NCI-H2227 (cell line): Measurements from ENCODE around the gene NOS1AP.
A peak's percentile ranks its signal among the peaks of the same experiment; 100 is the strongest.

Experiments used
- DNase-seq: peaks from one replicate; lab custom pipeline; 2025; ENCODE audit not compliant: unreplicated experiment; lab: John Stamatoyannopoulos, UW

The NOS1AP gene

DNA sequence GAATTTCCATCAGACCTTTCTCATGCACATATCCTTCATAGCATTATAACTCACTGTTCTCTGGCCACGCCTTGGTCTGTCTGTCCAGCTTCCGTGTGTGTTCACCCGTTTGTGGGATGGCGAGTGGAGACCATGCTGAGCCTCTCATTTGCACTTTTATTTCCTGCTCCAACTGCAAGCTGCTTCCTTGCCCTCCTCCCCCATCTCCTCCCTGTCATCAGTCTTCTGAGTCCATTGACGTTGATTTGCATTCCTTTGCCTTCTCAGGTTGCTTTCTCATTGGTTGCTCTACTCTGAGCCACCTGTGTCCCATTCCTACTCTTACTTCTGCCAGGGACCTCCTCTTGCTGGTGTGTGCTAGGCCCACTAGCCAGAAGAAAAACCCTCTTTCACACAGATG is 146.4 kb downstream of the NOS1AP start:
- DNase-seq = no peak

DNA sequence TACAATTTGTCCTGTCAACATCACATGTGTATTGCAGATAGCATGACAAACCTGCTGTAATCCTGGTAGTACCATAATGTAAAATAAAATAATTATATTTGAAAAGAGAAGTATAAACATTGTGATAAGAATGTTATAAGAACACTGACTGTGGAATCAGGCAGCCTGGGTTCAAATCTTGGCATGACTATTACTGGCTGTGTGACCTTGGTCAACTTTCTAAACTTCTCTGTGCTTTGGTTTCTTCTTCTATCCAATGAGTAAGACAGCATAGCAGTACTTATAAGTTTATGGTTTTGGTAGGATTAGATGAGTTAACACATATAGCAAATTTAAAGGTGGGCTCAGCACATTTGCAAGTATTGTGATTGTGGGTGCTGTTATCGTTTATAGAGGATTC is 147.1 kb downstream of the NOS1AP start:
- DNase-seq = no peak

DNA sequence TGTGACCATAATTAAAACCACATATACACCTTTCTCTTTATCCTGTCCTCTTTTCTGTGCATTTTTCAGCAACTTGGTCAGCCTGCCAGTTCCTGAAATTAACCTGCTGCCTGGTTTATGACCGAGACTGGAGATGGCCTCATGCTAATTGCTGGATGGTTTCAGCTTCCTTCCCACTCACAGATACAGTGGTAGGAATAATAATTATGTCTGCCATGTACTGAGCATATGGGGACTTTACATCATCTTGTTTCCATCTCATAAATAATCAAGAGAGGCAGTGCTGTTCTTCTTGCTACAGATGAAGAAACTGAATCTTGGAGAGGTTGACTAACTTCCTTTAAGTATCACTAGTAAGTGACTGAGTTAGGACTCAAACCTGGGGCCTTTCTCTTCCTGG is 148.2 kb downstream of the NOS1AP start:
- no peak for DNase-seq

DNA sequence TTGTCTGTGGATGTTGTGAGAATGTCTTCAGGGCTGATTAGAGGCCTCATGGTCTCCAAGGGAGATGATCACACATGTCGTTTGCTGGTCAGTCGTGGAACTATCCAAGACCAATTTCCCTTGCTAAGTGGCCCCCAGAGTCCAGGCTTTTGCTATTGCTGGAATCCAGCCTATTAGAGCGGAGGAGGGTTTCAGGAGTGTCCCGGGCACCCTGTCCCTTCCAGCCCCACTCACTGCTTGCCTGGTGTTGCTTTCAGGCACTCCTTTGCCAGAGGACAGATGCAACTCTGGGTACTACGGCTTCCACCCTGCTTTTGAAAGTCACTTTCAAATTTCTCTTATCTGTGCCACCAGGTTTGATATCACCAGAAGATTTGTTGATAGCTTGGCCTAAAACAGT is 149.1 kb downstream of the NOS1AP start:
- no peak for DNase-seq

DNA sequence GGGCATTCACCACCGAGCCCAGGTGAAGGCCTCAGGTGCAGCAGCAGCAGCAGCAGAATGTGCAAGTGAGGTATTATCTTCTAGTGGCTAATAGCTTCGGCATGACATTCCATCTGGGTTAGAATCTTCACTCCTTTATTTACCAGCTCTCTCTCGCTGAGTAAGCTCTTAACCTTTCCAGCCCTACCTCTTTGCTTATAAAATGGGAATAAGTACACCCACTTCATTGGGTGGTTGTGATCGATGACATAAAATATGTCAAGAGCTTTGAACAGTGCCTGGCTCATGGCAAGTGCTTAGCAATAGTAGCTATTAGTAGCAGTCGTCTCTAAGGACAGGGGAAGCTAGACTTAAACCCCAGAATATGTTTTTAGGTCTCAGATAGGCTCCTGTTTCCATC is 149.5 kb downstream of the NOS1AP start:
- peak; percentile 76 for DNase-seq

DNA sequence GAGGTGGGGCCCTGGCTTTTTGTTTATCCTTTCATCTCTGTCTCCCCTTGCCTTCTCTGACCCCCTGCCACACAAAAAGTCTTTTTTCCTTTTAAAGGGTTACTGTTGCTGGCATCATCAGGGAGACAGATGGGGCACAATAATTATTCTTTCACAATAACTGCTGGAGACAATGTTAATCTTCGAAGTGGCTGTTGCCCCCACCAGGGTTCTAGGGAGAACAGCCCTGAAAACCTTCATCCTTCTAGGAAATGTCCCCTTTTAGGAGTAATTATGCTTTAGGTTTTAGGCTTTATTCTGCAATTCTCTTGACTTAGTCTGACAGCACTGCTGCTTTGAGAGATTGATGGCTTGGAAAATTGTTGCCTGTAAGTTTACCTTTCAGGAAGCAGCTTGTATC is 150.0 kb downstream of the NOS1AP start:
- DNase-seq = peak; percentile 65

DNA sequence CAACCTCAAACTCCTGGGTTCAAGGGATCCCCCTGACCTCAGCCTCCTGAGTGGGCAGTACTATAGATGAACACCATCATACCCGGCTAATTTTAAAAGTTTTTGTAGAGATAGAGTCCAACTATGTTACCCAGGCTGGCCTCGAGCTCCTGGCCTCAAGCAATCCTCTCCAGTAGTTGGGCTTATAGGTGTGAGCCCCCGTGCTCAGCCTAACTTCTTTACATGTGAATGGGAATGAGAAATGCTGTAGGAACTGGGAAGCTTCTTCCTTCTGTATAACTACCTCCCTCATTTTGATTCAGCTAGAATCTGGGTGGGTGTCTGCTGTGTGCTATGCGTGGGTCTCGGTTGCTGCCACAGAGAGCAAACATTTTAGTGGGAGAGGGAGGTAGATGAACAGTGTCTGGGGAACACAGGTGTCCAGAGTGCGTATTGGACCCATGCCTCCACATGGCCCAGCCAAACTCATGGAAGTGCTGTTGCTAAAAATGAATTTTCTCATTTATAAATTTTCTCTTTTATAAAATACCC is 150.6 kb downstream of the NOS1AP start:
- DNase-seq = no peak

DNA sequence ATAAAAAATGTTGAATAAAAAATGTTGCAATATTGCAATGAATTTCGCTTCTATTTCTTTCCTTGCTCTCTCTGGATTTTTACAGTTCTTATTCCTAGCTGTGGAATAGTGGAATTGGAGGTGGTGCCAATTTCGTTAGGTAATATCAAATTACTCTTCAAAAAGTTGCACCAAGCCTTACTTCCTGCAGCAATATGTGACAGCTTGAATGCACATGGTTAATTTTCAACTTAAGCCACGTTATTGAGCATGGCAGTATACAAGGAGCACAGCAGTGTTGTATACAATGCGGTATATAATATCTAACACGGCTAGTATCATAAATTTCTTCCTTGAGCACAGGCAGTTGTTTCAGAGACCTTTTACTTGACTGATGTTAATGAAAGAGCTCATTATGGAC is 152.5 kb downstream of the NOS1AP start:
- DNase-seq = no peak

DNA sequence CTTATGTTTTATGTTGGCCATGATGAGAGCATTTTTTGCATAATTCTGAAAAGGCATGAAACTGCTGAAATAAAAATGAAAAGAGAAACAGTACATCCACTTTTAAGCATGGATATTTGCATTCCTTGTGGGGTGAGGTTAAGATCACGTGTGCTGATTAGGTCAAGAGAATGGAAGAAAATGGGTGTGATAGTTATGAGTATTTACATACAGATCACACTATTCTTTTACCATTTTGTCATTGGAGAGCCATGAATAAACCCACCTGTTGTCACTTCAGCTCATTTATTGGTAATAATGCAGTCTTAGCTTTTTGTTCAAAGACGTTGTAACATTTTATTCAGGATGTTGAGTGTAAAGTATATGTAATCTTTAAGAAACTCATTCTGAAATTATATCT is 153.2 kb downstream of the NOS1AP start:
- no peak for DNase-seq

DNA sequence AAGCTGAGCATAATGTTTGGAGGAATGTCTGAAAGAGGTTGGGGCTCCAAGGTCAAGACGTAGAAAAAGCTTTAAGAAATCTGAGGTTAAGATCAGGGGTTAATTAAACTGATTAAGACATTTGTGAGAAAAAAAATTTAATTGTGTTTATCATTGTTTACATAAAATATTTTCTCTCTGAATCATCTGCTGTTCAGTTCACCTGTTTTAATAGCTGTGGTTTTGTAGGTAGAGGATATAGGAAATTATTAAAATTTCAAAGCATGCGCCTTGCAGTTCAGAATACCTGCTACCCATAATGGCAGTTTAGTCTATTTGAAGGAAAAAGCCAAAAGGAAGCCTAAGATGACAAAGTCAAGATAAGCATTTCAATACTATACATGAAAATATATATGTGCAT is 154.0 kb downstream of the NOS1AP start:
- no peak for DNase-seq

DNA sequence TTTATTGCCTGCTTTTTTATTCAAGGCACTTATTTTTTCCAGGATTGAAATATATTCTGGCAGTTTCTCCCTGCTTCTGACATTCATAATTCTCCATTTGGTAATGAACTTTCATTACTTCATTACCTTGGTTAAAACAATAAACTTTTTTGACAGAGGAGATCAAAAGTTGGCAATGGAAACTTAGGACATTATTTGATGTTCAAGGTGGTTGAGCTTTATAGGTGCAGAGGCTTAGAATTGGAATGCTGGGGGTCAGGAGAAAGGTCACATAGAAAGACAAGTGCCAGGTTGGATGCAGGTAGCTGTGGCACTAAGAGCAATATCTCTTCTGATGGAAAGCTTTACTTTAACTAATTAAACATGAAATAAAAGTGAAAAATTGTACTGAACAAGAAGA is 154.8 kb downstream of the NOS1AP start:
- no peak for DNase-seq

DNA sequence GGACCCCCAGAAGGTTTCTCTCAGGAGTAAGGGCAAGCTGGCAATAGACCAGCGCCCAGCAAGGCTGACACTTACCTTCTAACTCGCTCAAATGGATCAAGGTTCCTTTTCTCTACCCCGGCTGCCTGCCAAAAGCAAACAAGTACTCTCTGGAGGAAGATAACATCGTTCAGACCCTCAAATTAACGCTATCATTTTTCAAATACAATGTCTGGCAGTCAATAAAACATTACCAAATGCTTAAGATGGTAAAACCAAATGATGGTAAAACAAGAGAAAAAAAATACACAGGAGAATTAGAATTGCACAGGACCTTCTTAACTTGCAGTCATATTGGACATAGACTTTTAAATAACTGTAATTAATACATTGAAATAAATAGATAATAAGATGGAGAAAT is 159.1 kb downstream of the NOS1AP start:
- DNase-seq = no peak

DNA sequence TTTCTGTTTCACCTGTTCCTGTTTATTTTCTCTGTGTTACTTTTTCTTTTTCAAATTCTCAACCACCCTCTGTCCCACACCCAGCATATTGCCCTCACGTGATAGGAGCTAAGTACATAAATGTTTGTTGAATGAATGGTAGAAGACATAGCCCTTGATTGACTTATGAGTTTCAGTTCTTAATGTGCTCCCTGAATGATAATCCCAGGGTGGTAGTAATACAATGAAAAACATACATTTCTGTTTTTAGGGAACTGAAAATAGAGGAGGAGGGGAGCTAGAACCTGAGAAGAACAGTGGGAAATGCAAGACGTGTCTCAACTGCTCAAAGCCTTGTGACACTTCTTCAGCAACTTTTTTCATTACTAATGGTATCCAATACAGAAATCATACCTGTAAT is 160.1 kb downstream of the NOS1AP start:
- DNase-seq = no peak

DNA sequence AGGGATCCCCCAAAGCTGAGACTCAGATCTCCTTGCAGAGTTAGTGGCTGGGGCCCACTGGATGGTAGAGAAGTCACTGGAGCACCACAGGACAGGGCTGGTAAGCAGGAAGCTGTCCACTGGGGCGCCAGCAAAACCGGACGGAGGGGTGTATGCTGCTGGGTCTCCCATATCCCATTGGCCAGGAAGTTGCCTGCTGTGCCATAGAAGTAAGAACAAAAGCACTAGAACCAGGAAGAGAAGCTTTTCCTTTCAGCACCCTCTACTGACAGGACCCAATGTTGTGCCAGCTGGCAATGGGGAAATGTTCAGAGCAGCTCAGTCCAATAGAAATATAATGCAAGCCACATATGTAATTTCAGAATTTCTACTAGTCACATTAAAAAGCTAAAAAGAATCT is 160.6 kb downstream of the NOS1AP start:
- no peak for DNase-seq

DNA sequence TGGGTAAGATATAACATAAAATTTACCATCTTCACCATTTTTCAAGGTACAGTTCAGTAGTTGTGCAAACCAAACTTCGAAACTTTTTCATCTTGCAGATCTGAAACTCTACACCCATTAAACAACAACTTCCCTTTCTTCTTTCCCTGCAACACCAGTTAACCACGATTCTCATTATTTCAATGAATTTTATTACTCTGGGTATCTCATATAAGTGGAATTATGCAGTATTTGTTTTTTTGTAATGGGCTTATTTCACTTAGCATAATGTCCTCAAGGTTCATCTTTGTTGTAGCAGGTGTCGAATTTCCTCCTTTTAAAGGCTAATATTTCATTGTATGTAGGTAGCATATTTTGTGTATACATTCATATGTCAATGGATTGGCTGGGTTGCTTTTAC is 161.0 kb downstream of the NOS1AP start:
- no peak for DNase-seq

DNA sequence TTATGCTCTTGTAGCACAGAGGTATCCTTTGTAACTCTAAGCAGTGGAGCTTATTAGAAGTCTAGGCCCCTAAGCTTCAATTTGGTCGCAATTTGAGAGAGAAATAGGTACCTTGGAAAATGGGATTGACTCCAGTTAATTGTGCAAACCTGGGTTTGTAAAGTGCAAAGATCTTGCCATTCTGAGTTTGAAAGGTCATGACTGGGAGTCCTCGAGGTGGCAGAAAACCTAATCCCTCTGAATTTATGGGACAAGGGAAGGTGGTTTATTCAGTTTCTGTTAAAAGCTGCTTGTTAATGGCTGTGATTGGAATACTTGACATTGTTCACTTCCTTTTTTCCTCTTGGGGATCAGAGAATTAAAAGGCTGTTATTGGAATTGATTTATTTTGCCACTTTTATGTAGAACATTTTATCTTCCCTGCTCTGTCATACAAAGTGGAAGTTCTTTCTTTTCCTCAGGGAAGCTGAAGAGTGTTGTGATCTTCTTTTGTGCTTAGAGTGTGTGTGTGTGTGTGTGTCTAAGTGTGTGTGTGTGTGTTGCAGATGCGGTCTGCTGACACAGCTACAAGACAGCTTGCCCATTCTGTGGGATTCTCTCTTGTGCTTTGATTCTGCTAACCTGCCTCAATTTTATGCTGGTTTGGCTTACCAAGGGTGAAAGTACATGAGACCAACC is 162.7 kb downstream of the NOS1AP start:
- no peak for DNase-seq

DNA sequence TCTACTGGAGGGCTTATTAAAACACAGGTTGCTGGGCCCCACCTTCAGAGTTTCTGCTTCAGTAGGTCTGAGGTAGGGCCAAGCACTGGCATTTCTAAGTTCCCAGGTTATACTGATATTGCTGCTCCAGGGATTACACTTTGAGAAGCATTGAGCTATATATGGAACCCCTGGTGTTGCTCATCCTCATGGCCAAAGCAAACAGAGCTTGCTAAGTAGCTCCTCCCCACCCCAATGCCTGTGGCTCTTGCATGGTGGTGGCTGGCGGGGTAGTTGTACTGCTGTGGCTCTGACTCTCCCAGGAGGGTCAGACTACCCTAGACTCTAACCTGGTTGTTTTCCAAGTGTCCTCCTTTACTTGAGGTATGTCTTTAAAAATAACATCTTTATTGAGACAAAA is 163.6 kb downstream of the NOS1AP start:
- no peak for DNase-seq

DNA sequence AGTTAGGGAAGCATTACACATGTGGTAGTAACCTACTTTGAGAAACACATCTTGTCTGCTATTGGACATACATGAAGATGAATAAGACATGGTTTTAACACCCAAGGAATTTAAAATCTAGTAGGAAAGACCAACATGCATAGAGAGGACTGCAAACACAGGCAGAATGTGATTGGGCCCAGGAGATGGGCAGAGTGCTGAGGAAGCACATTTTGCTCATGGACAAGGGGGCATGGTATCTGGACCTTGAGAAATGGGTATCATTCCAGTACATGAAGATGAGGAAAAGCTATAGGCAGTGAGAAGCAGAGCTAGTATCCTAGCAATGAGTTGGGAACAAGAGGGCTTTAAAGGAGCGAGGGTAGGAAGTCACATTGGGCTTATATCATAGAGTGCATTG is 164.4 kb downstream of the NOS1AP start:
- DNase-seq = no peak

DNA sequence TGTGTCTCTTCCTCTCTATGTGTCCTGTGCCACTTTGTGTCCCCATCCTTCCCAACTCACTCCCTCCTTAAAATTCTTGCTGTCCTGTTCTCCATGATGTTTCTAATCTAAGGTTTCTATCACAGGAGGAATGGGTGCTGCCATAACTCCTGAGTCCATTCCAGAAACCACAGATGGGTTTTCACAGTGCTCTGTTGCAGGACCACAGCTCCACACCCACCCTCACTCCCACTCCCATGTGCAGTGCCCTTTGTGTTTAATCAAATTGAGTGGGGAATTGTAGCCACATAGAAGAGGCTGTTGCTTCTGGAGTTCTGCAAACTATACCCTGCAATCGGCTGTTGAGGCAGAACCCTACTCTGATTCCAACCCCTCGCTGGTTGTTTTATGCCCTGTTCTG is 165.1 kb downstream of the NOS1AP start:
- DNase-seq = no peak

DNA sequence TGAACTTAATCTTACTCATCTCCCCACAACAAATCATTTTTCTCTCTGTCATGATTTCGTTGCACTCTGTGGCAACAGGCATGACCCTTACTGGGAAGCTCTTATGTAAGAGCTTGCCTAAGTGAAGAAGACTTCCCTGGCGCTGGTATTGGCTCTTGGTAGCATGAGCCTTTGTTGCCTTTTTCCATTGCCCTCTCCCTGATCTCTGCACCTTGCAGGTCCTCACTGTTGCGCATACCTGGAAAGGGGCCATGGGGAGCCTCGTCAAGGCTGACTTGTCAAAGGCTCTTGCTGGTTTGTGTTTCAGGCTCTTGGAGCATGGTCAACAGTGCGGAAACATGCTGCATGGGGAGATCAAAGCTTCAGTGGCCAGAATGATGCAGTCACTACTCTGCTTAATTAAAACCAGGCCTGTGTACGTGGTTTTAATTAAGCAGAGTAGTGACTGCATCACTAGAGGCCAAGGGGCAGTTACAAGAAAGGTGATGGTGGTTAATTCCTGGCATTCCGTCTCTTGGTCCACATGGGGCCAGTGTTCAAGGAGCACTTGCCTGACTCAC is 165.8 kb downstream of the NOS1AP start:
- no peak for DNase-seq

DNA sequence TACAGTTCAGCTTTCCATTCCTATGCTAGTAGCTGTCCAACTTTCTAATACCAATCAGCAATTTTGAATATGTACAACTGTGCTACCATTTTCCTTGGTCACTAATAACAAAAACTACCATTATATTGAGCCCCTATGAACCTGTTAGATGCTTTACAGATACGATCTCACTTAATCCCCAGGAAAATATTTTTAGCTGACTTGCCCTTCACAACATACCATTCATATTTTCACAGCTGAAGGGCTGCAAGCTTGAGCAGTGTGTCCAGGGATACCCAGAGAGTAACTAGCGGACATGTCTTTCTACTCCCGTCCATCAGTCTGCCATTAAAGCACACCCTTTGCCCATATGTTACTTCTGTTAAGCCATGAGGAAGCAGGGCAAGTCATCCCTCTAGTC is 166.7 kb downstream of the NOS1AP start:
- no peak for DNase-seq

DNA sequence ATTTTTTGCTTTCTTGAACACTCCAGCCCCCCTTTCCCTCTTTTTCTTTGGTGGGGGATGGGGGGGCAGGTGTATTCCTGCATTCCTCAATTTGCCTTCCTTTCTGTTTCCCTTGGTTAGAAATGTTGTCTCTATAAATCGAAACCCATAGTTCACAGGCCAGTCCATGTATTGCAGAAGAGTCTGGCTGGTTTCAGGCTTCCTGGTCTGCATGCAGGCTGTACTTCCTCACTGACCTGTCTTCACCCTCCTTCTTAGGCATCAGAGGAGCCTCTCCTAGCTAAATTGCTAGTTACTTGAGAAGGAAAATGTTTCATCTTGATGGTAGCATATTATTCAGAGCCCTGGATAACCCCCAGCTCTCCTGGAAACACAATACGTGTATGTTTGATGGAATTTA is 167.1 kb downstream of the NOS1AP start:
- DNase-seq = peak; percentile 75

DNA sequence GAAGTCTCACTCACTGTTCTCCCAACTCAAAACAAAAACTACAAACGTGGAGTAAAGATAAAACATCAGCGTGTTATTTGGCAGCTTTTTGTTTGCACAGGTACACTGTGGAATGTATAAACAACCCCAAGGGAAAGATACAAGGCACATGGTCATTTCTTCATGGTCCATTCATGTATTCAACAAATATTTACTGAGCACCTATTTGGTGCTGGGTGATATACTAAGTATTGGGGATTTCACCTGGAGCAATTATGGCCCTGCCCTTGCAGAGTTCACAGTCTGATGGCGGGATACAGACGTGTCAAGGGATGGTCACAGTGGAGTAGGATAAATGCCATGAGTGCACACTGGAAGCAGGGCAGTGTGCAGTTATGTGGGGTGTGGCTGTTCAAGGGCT is 171.1 kb downstream of the NOS1AP start:
- no peak for DNase-seq
